Midbrain (tissue), 1 donor: Measurements from ENCODE around the gene SLX4.
A peak's percentile ranks its signal among the peaks of the same experiment; 100 is the strongest.
"Not testable (repeated sequence)": the region's sequence is repeated elsewhere in the genome, so short reads cannot be mapped to it uniquely, and the experiment has no call there.

Source experiments
- DNase-seq: peaks from one replicate; lab custom pipeline; 2025; lab: John Stamatoyannopoulos, UW

SLX4 gene

GRCh38 chr16:3611146-3611975, at the start of gene SLX4:
Gene SLX4 (minus strand): TSS chr16:3611606. CDS start chr16:3608964, 2,642 bp downstream.
- peak; percentile 87 for DNase-seq

GRCh38 chr16:3659251-3659650, 47.8 kb upstream of the SLX4 start:
- no peak for DNase-seq

- no peak for DNase-seq
These were observed 45.4 kb upstream of the SLX4 start for GRCh38 chr16:3656491-3657468.

- DNase-seq: not testable (repeated sequence)
These were observed 44.7 kb upstream of the SLX4 start for GRCh38 chr16:3656160-3656490.

- DNase-seq: no peak
These were observed 44.2 kb upstream of the SLX4 start for GRCh38 chr16:3655396-3656159.

DNA sequence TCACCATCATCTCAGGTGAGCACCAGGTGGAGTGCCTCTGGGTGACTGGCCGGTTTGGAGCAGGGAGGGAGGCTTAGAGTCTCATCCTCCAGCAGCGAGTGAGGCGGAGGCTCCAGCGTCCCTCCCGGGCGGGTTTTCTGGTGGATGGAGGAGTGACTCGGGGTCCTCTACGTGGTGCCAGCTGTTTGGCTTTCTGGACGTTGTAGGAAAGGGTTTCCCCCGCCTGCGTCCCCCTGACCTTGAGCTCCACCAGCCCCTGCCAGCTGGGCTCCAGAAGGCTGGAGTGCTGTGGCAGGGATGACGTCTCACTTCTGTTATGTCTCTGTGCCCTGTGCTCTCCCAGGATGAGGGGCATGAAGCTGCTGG, 43.6 kb upstream of the SLX4 start:
- no peak for DNase-seq

- peak; percentile 14 for DNase-seq
These were observed 43.0 kb upstream of the SLX4 start, which contains the start of gene DNASE1 for GRCh38 chr16:3654249-3654991. Gene DNASE1 (plus strand): TSS chr16:3654691. CDS start chr16:3655374, 683 bp downstream.

DNA sequence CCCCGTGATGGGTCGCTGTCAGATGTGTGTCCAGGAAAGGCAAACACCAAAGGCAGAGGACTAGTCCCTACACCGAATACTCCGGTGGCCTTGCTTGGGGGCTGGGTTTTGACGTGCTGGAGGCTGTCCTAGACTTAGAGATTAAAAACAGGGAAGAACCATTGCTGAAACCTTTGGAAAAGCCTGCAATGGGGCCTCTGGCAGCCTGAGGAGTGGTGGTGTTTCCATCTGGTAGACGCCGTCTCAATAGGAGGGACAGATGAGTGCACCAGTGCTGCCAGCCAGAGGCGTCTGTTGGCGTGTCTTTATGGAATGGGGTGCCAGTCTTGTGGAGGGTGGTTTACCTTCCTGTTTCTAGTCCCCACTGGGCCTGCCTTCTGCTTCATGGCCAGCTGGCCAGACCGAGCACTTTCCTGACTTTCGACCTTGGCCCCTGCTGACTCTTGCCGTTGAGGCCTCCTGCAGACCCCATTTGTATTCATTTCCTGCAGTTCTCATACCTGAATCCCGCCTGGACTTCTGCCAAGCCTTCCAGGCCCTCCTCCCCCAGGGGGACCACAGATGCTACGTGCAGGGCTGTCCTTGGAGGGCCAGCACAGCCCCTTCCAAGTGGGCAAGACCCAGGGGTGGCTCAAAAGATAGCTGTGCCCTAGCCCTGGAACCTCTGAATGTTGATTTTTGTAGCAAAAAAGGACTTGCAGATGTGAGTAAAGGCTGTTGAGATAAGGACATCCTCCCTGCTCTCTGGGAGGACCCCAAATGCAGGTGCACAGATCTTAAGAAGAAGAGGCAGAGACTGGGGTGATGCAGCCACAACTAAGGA, 41.2 kb upstream of the SLX4 start:
- DNase-seq: no peak

DNA sequence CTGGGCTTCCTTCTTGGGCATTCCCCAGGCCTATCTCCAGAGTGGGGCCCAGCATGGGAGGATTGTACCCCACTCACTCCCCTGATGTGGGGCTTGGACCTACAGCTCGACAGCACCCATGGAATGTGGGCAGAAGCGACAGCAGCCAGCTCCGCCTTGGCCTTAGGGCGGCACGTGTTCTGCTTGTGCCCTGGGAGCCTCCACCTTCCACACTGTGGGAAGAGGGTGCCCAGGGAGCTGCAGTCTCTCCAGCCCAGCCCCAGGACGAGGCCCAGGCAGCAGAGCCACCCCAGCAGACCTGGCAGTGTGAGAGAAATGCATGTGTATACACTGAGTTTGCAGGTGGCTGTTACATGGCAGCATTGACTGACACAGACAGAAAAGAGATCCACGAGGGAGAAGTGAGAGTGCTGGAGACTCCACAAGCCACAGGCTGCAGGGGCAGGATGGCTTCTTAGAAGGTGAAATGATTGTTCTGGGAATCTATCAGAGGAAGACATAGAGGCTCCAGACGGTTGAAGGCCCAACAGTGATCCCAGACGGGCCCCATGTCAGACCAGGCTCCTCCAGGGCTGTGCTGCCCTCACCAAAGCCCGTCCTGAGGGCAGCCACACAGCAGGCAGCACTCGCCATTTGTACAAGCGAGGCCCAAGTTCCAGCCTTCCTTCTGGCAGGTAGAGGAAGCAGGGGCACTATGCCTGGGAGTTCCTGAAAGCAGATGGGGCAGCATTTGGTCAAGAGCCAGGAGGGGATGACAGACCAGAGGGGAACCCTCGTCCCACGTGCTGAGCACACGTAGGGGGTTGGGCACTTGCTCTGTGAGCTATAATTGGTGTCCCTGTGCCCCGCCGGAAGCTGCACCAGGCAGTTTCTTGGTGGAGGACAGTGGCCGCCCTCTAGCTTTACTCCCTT, 40.3 kb upstream of the SLX4 start:
- DNase-seq: no peak

DNA sequence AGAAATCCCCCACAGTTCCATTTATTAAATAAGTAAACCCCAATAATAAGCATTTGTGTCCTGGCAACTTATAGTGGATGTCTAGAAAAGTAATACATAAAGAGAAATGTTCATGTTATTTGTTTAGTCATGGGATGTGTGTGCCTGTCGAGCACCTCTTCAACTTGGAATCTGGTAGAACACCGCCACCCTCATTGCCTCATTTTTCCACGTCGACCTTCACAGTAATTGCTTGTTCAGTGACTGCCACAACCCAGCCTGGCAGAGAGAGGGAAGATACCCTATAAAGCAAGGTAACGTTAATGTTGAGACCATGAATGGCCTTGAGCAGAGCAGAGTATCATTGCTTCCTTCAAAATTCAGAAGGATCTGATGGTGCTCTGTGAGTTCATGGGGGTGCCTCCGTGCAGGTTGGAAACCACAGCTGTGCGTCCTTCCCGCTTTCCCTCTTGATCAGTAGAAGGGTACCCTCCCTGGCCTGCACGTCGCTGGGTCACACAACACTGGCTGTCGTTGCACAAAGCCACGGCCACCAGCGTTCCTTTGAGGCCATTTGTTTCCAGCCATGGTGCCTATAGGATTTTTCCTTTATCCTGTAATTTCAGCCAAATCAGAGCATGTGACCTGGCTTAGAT, 39.3 kb upstream of the SLX4 start:
- DNase-seq: no peak

DNA sequence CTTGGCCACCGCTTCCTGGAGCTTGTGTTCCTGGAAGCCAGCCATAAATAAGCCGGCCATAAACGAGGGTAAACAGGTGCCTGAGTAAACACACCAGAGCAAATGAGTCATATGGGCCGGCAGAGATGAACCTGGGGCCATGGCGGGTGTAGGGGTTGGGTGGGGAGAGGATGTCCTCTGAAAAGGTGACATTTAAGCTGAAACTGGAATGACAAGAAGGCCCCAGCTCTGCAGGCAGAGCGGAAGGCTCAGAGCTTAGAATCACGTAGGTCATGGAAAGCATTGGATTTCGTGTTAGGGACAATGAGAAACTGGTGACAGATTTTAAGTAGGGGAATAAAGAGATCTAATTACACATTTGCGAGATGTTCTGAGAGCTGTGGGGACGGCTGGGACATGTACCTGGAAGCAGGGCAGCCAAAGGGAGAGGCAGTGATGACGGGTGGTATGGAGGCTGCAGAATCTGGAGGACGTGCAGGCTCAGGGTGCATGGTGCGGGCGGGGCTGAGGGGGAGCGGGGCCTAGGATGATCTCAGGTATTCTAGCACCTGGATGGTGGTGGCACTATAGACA, 35.0 kb upstream of the SLX4 start:
- no peak for DNase-seq

- no peak for DNase-seq
These were observed 34.3 kb upstream of the SLX4 start for GRCh38 chr16:3645504-3646347.

- DNase-seq: no peak
These were observed 33.7 kb upstream of the SLX4 start for GRCh38 chr16:3645108-3645503.

GRCh38 chr16:3643095-3643730, 31.8 kb upstream of the SLX4 start:
- no peak for DNase-seq

DNA sequence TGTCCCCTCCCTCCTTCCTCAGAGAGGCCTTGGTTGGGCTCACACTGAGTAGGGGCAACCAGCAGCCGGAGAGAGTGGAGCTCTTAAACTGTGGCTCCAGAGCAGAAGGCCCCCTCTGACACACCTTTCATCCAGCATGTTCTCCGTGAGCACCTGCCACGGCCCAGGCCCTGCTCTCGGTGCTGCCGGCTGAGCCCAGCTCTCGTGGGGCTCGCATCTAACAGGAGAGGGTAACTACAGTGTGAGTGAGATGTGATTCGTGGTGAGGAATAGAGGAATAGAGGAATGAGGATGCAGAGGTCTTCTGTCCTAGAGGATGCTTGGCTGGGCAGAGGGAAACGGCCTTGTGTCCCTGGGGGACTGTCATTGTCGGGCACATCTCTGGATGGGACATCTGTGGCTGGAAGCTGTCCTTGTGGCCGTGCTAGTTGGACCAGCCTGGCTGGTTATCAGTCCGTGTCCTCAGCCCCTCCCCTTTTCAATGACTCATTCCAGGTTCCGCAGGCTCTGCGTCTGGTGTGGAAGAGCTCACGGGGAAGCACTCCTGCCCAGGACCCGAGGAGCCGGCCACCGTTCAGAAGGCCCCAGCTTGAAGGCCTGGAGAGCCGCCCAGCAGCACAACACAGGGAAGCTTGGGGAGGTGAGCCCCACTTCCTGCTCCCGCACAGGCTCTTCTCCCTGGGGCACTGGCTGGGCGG, 31.1 kb upstream of the SLX4 start:
- DNase-seq: no peak

- no peak for DNase-seq
These were observed 30.5 kb upstream of the SLX4 start for GRCh38 chr16:3641801-3642396.
